Fibroblast of lung (primary cell): ENCODE data around the gene COX6B1.
"Not testable (repeated sequence)": the region's sequence is repeated elsewhere in the genome, so short reads cannot be mapped to it uniquely, and the experiment has no call there.

Experiments
- EZH2 ChIP-seq: IDR thresholded peaks from 2 replicates; pipeline ENCODE4 v1.5.1; 2012; ENCODE audit warnings: low read length, control low read depth, mild to moderate bottlenecking; ENCODE audit errors: missing control alignments
- TF ChIP-seq, protein P1 (sequence below), 2 donors: IDR thresholded peaks in 1 of 2; conservative IDR thresholded peaks in 1 of 2; 1 replicate in 1 of 2; 2 replicates in 1 of 2; pipeline ENCODE4 v1.5.1; 2011 to 2012; ENCODE audit warnings: low read length in 2 of 2, control low read depth in 1 of 2, inconsistent platforms in 1 of 2, low read depth in 1 of 2, mild to moderate bottlenecking in 1 of 2

DNA sequence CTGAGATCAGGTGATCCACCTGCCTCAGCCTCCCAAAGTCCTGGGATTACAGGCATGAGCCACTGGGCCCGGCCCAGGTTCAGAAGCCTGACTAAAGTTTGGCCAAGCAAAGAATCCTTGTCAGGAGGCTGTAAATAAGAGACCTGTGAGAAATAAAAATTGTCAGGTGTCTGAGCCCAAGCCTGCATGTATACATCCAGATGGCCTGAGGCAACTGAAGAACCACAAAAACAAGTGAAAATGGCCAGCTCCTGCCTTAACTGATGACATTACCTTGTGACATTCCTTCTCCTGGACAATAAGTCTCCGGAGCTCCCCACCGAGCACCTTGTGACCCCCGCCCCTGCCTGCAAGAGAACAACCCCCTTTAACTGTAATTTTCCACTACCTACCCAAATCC is 43.7 kb upstream of the COX6B1 start:
- TF ChIP-seq, protein P1, sequence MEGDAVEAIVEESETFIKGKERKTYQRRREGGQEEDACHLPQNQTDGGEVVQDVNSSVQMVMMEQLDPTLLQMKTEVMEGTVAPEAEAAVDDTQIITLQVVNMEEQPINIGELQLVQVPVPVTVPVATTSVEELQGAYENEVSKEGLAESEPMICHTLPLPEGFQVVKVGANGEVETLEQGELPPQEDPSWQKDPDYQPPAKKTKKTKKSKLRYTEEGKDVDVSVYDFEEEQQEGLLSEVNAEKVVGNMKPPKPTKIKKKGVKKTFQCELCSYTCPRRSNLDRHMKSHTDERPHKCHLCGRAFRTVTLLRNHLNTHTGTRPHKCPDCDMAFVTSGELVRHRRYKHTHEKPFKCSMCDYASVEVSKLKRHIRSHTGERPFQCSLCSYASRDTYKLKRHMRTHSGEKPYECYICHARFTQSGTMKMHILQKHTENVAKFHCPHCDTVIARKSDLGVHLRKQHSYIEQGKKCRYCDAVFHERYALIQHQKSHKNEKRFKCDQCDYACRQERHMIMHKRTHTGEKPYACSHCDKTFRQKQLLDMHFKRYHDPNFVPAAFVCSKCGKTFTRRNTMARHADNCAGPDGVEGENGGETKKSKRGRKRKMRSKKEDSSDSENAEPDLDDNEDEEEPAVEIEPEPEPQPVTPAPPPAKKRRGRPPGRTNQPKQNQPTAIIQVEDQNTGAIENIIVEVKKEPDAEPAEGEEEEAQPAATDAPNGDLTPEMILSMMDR (conservative IDR thresholded peaks at IDR 0.05 in 1 of 2, IDR thresholded peaks at IDR 0.05 in 1 of 2; ENCODE audit: low read depth in 1 of 2, low read length in 2 of 2) = not testable (repeated sequence)
- TF ChIP-seq EZH2 = not testable (repeated sequence)
